Inferior parietal cortex (tissue), 1 donor: ENCODE data around the gene SGTA.
"Not testable (repeated sequence)": the region's sequence is repeated elsewhere in the genome, so short reads cannot be mapped to it uniquely, and the experiment has no call there.

ENCODE experiments used
- DNase-seq: peaks from one replicate; pipeline ENCODE4 v3.0.0-alpha.2; 2016; ENCODE audit errors: extremely low spot score

SGTA gene

DNA sequence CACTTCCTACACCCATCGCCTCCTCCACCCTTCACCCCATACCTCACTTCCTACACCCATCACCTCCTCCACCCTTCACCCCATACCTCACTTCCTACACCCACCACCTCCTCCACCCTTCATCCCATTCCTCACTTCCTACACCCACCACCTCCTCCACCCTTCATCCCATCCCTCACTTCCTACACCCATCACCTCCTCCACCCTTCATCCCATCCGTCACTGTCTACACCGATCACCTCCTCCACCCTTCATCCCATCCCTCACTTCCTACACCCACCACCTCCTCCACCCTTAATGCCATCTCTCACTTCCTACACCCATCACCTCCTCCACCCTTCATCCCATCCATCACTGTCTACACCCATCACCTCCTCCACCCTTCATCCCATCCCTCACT is 69.9 kb downstream of the SGTA start:
- not testable (repeated sequence) for DNase-seq

DNA sequence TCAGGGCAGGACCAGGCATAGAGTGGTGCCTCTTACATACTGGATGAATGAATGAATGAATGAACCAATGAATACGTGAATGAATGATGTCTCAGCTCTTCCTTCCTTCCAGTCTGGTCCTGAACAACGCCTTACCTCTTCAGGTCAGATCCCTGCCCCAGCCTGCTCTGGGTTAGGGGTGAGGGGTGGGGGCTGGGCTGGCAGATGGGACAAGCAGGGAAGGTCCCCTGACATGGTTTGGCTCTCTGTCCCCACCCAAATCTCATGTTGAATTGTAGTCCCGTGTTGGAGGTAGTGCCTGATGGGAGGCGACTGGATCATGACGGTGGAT is 71.2 kb downstream of the SGTA start:
- DNase-seq = no peak

- DNase-seq = no peak
Measured at GRCh38 chr19:2711172-2711874, 71.8 kb downstream of the SGTA start.

DNA sequence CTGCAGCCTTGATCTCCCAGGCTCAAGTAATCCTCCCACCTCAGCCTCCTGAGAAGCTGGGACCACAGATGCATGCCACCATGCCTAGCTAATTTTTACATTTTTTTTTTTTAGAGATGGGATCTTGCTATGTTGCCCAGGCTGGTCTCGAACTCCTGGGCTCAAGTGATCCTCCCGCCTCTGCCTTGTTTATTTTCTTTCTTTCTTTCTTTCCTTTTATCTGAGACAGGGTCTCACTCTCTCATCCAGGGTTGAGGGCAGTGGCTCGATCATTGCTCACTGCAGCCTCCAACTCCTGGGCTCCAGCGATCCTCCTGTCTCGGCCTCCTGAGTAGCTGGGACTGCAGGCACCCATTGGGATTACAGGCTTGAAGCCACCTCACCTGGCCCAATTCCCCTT is 76.8 kb downstream of the SGTA start:
- no peak for DNase-seq
